GM12892 (cell line): Measurements from ENCODE around the gene CACNA1C.

Experiments
- POLR2A ChIP-seq: IDR thresholded peaks from 2 replicates; pipeline ENCODE4 v1.6.1; 2011; ENCODE audit warnings: low read depth, low read length, control low read depth
- POLR2AphosphoS5 ChIP-seq: IDR thresholded peaks from 2 replicates; pipeline ENCODE4 v1.6.1; 2011; ENCODE audit warnings: low read depth, low read length, control low read depth

- TF ChIP-seq POLR2A (no peak), POLR2AphosphoS5 (no peak)
These were observed 441.9 kb downstream of the CACNA1C start for GRCh38 chr12:2494486-2495192.
